ENCODE measurements around the gene SLC38A8. TPM values are rescaled to one million over a fixed set of nuclear protein-coding genes. Genes with fewer than 3 reads are reported as not detected.

SLC38A8 gene
- total and polyA plus RNA-seq, 2 donors (not counting 1 experiment from before 2014, with no cell fraction given): not detected

- Histone ChIP-seq H3K9ac (ENCODE audit: low read length) (no peak overlapping the region), H3K4me2 (replicated peaks; ENCODE audit: low read depth, low read length, poor library complexity, severe bottlenecking) (no peak overlapping the region), H3K4me1 (ENCODE audit: control insufficient read depth in 2 of 2, insufficient read depth in 2 of 2, low read length in 2 of 2) (no peaks in the 10 kb centered on the region), H3K79me2 (ENCODE audit: control insufficient read depth, insufficient read depth, low read length) (no peaks in the 10 kb centered on the region), H3K27ac (ENCODE audit: low read length in 2 of 2) (no peak overlapping the region), H3K9me3 (ENCODE audit: control extremely low read depth in 1 of 3, control insufficient read depth in 2 of 3, insufficient read depth in 1 of 3, low read length in 2 of 3) (peaks cover 0 to 22% (median 6%) of the 10 kb centered on the region in 3 donors), H2AFZ (ENCODE audit: insufficient read depth, low read depth, low read length, poor library complexity, severe bottlenecking) (no peak overlapping the region), H3K4me3 (ENCODE audit: control extremely low read depth in 1 of 5, extremely low read depth in 1 of 5, insufficient read depth in 1 of 5, low read depth in 2 of 5, low read length in 4 of 5) (no peak overlapping the region), H3K36me3 (replicated peaks in 1 of 2; ENCODE audit: control extremely low read depth in 1 of 2, control insufficient read depth in 1 of 2, extremely low read depth in 1 of 2, insufficient read depth in 2 of 2, low read length in 1 of 2) (no peaks in the 10 kb centered on the region), H4K20me1 (ENCODE audit: control insufficient read depth, insufficient read depth, low read length, poor library complexity, severe bottlenecking) (no peaks in the 10 kb centered on the region), H3K27me3 (replicated peaks in 1 of 4; ENCODE audit: control extremely low read depth in 1 of 4, control insufficient read depth in 3 of 4, insufficient read depth in 4 of 4, low read length in 3 of 4) (peaks cover 0 to 3% (median 0%) of the 10 kb centered on the region in 4 experiments)
- POLR2A ChIA-PET: no interaction called here
- Mint-ChIP-seq H3K27me3 (peaks cover 5% of the 10 kb centered on the region), H3K27ac (no peak overlapping the region), H3K4me1 (no peaks in the 10 kb centered on the region), H3K9me3 (ENCODE audit: insufficient read depth) (peaks cover 3% of the 10 kb centered on the region), H3K4me3 (no peak overlapping the region)
- ATAC-seq (ENCODE audit: low read depth): no peak
- TF ChIP-seq EZH2 (IDR thresholded peaks at IDR 0.05; ENCODE audit: borderline replicate concordance, insufficient read depth, low read depth, low read length, poor library complexity, severe bottlenecking): no peak
- TF ChIP-seq, protein P1, sequence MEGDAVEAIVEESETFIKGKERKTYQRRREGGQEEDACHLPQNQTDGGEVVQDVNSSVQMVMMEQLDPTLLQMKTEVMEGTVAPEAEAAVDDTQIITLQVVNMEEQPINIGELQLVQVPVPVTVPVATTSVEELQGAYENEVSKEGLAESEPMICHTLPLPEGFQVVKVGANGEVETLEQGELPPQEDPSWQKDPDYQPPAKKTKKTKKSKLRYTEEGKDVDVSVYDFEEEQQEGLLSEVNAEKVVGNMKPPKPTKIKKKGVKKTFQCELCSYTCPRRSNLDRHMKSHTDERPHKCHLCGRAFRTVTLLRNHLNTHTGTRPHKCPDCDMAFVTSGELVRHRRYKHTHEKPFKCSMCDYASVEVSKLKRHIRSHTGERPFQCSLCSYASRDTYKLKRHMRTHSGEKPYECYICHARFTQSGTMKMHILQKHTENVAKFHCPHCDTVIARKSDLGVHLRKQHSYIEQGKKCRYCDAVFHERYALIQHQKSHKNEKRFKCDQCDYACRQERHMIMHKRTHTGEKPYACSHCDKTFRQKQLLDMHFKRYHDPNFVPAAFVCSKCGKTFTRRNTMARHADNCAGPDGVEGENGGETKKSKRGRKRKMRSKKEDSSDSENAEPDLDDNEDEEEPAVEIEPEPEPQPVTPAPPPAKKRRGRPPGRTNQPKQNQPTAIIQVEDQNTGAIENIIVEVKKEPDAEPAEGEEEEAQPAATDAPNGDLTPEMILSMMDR (IDR thresholded peaks at IDR 0.05): no peak
- 89% methylated on average over 6 of the region's 6 CpGs for WGBS (ENCODE audit: insufficient coverage)
- CTCF ChIA-PET: no interaction called here
- intact Hi-C loops (cut with micrococcal nuclease): no loop called here
- no peak for DNase-seq
Measured at GRCh38 chr16:83977056-83977815, 65.4 kb downstream of the SLC38A8 start.

- Histone ChIP-seq H3K79me2 (ENCODE audit: control insufficient read depth, insufficient read depth, low read length) (no peaks in the 10 kb centered on the region), H3K4me2 (replicated peaks; ENCODE audit: low read depth, low read length, poor library complexity, severe bottlenecking) (no peak overlapping the region), H3K9ac (ENCODE audit: low read length) (no peak overlapping the region), H3K9me3 (ENCODE audit: control extremely low read depth in 1 of 3, control insufficient read depth in 2 of 3, insufficient read depth in 1 of 3, low read length in 2 of 3) (peaks cover 0 to 21% (median 6%) of the 10 kb centered on the region in 3 donors), H3K27me3 (replicated peaks in 1 of 4; ENCODE audit: control extremely low read depth in 1 of 4, control insufficient read depth in 3 of 4, insufficient read depth in 4 of 4, low read length in 3 of 4) (peaks cover 0 to 6% (median 0%) of the 10 kb centered on the region in 4 experiments), H4K20me1 (ENCODE audit: control insufficient read depth, insufficient read depth, low read length, poor library complexity, severe bottlenecking) (no peaks in the 10 kb centered on the region), H3K27ac (ENCODE audit: low read length in 2 of 2) (no peak overlapping the region), H3K4me1 (ENCODE audit: control insufficient read depth in 2 of 2, insufficient read depth in 2 of 2, low read length in 2 of 2) (no peaks in the 10 kb centered on the region), H3K4me3 (ENCODE audit: control extremely low read depth in 1 of 5, extremely low read depth in 1 of 5, insufficient read depth in 1 of 5, low read depth in 2 of 5, low read length in 4 of 5) (no peak overlapping the region), H3K36me3 (replicated peaks in 1 of 2; ENCODE audit: control extremely low read depth in 1 of 2, control insufficient read depth in 1 of 2, extremely low read depth in 1 of 2, insufficient read depth in 2 of 2, low read length in 1 of 2) (no peaks in the 10 kb centered on the region), H2AFZ (ENCODE audit: insufficient read depth, low read depth, low read length, poor library complexity, severe bottlenecking) (no peak overlapping the region)
- H3K9me3 Mint-ChIP-seq (ENCODE audit: insufficient read depth): peaks cover 3% of the 10 kb centered on the region
- no peak for TF ChIP-seq EZH2 (IDR thresholded peaks at IDR 0.05; ENCODE audit: borderline replicate concordance, insufficient read depth, low read depth, low read length, poor library complexity, severe bottlenecking)
- TF ChIP-seq, protein P1 (IDR thresholded peaks at IDR 0.05): no peak
- ChIA-PET CTCF (interaction anchor here (1.3 kb wide), 1 partner anchor 48 kb away, joined by 3 read pairs; no protein-coding TSS in a partner anchor), POLR2A (no interaction called here)
- peaks cover 5% of the 10 kb centered on the region for H3K27me3 Mint-ChIP-seq
- ATAC-seq (ENCODE audit: low read depth): no peak
- H3K4me3 Mint-ChIP-seq: no peak overlapping the region
- no peak for DNase-seq
- intact Hi-C loops (cut with micrococcal nuclease): no loop called here
- H3K27ac Mint-ChIP-seq: no peak overlapping the region
- WGBS (ENCODE audit: insufficient coverage): 82% methylated on average over 15 of the region's 15 CpGs
- no peaks in the 10 kb centered on the region for H3K4me1 Mint-ChIP-seq
Measured at GRCh38 chr16:83975590-83976260, 66.9 kb downstream of the SLC38A8 start.
